Endodermal cell (in vitro differentiated cells): ENCODE data around the gene SLIT3. TPM values are rescaled to one million over a fixed set of nuclear protein-coding genes. Genes with fewer than 3 reads are reported as not detected.

Source experiments
- DNase-seq: peaks from one replicate; pipeline ENCODE4 v3.0.0-alpha.2; 2017
- H3K27ac ChIP-seq: 2 replicates; pipeline ENCODE4 v1.5.1; 2013; ENCODE audit warnings: mild to moderate bottlenecking, low read depth, low read length, moderate library complexity
- H3K27me3 ChIP-seq: 2 replicates; pipeline ENCODE4 v1.6.1; 2013; ENCODE audit warnings: mild to moderate bottlenecking, low read length, moderate library complexity; ENCODE audit not compliant: insufficient read depth, control insufficient read depth, poor library complexity, severe bottlenecking
- H3K36me3 ChIP-seq: 2 replicates; pipeline ENCODE4 v1.7.0; 2013; ENCODE audit warnings: mild to moderate bottlenecking, low read length, moderate library complexity; ENCODE audit not compliant: control insufficient read depth, insufficient read depth
- H3K4me1 ChIP-seq: one replicate; pipeline ENCODE4 v1.7.0; 2013; ENCODE audit warnings: low read length; ENCODE audit not compliant: control insufficient read depth, insufficient read depth
- H3K4me3 ChIP-seq: 2 replicates; pipeline ENCODE4 v1.5.1; 2013; ENCODE audit warnings: mild to moderate bottlenecking, low read length, moderate library complexity
- H3K9ac ChIP-seq: 2 replicates; pipeline ENCODE4 v1.6.1; 2013; ENCODE audit warnings: mild to moderate bottlenecking, low read length, moderate library complexity; ENCODE audit not compliant: poor library complexity, severe bottlenecking; ENCODE audit errors: extremely low read depth
- H3K9me3 ChIP-seq: 2 replicates; pipeline ENCODE4 v1.6.1; 2013; ENCODE audit warnings: mild to moderate bottlenecking, low read length, moderate library complexity; ENCODE audit not compliant: control insufficient read depth
- H3K27ac Mint-ChIP-seq: 2 replicates; pipeline ENCODE4 v1.8.0; 2020; ENCODE audit warnings: mixed read lengths
- H3K27me3 Mint-ChIP-seq: 2 replicates; pipeline ENCODE4 v1.8.0; 2021; ENCODE audit warnings: mild to moderate bottlenecking, mixed read lengths; ENCODE audit not compliant: insufficient read depth
- H3K36me3 Mint-ChIP-seq: 2 replicates; pipeline ENCODE4 v1.8.0; 2020; ENCODE audit warnings: low read depth, mixed read lengths
- H3K4me1 Mint-ChIP-seq: 2 replicates; pipeline ENCODE4 v1.8.0; 2020; ENCODE audit warnings: mixed read lengths
- H3K4me3 Mint-ChIP-seq: 2 replicates; pipeline ENCODE4 v1.8.0; 2020; ENCODE audit warnings: mild to moderate bottlenecking, moderate library complexity, mixed read lengths
- H3K9me3 Mint-ChIP-seq: 2 replicates; pipeline ENCODE4 v1.8.0; 2020; ENCODE audit warnings: mild to moderate bottlenecking, mixed read lengths
- CTCF ChIP-seq: fragments of 200-600 bp; sonication (generic); conservative IDR thresholded peaks from 2 replicates; pipeline ENCODE4 v1.5.0; 2021; ENCODE audit warnings: antibody characterized with exemption, mild to moderate bottlenecking
- WGBS, 2 experiments: methylation state at CpG; one replicate each; pipeline versions ENCODE4 v1.1.5 to v1.1.7; 2013; ENCODE audit warnings: missing lambda C conversion rate in 2 of 2, mixed read lengths in 1 of 2; ENCODE audit not compliant: insufficient coverage in 1 of 2, insufficient read length in 1 of 2; 5-methylcytosine and 5-hydroxymethylcytosine counted together
- total RNA-seq, 2 donors: library from RNA; stranded (reverse); fragmentation: NEBNext Ultra II Directional in 1 of 2; extraction: Animal tissue kit (Norgen Biotek cat#: 25700) in 1 of 2; gene quantifications; 2 replicates in 1 of 2; 3 replicates in 1 of 2; pipeline ENCODE4 v1.2.1, GENCODE V29; 2021

Gene SLIT3
- total RNA-seq, 2 donors from 2014 or later, result 2.5 to 3.4 TPM

GRCh38 chr5:168935183-168935582, 365.8 kb downstream of the SLIT3 start:
- Histone ChIP-seq H3K27ac (no peak overlapping the region), H3K9me3 (no peaks in the 10 kb centered on the region), H3K36me3 (no peaks in the 10 kb centered on the region), H3K9ac (no peak overlapping the region), H3K27me3 (no peaks in the 10 kb centered on the region), H3K4me1 (no peaks in the 10 kb centered on the region), H3K4me3 (no peak overlapping the region)
- DNase-seq, result no peak
- H3K36me3 Mint-ChIP-seq, result no peaks in the 10 kb centered on the region
- no peaks in the 10 kb centered on the region for H3K9me3 Mint-ChIP-seq
- 97 to 100% methylated on average over 2 of the region's 2 CpGs for WGBS, 2 experiments
- H3K4me3 Mint-ChIP-seq, result no peak overlapping the region
- H3K4me1 Mint-ChIP-seq, result peaks cover 11% of the 10 kb centered on the region
- no peak overlapping the region for H3K27ac Mint-ChIP-seq
- no peak for TF ChIP-seq CTCF
- peaks cover 3% of the 10 kb centered on the region for H3K27me3 Mint-ChIP-seq

GRCh38 chr5:168934169-168934568, 366.8 kb downstream of the SLIT3 start:
- no peak overlapping the region for H3K27ac Mint-ChIP-seq
- Histone ChIP-seq H3K9me3 (no peaks in the 10 kb centered on the region), H3K9ac (no peak overlapping the region), H3K27me3 (no peaks in the 10 kb centered on the region), H3K4me1 (no peaks in the 10 kb centered on the region), H3K27ac (no peak overlapping the region), H3K36me3 (no peaks in the 10 kb centered on the region), H3K4me3 (no peak overlapping the region)
- H3K4me1 Mint-ChIP-seq, result peaks cover 11% of the 10 kb centered on the region
- H3K9me3 Mint-ChIP-seq, result no peaks in the 10 kb centered on the region
- no peaks in the 10 kb centered on the region for H3K36me3 Mint-ChIP-seq
- no peak for DNase-seq
- no peak overlapping the region for H3K4me3 Mint-ChIP-seq
- H3K27me3 Mint-ChIP-seq, result peaks cover 3% of the 10 kb centered on the region
- 94 to 100% methylated on average over 1 to 3 of the region's 3 CpGs for WGBS, 2 experiments
- TF ChIP-seq CTCF, result no peak

- Mint-ChIP-seq H3K27me3 (peaks cover 3% of the 10 kb centered on the region), H3K27ac (no peak overlapping the region), H3K36me3 (no peaks in the 10 kb centered on the region), H3K9me3 (no peaks in the 10 kb centered on the region), H3K4me1 (peaks cover 15% of the 10 kb centered on the region), H3K4me3 (no peak overlapping the region)
- Histone ChIP-seq H3K36me3 (no peaks in the 10 kb centered on the region), H3K9me3 (no peaks in the 10 kb centered on the region), H3K27me3 (no peaks in the 10 kb centered on the region), H3K9ac (no peak overlapping the region), H3K4me3 (no peak overlapping the region), H3K27ac (no peak overlapping the region), H3K4me1 (no peaks in the 10 kb centered on the region)
- no peak for TF ChIP-seq CTCF
- DNase-seq, result no peak
- WGBS, 2 experiments, result 88 to 94% methylated on average over 8 to 10 of the region's 10 CpGs
Observed at GRCh38 chr5:168932400-168933189, 368.3 kb downstream of the SLIT3 start.
